HCT116 (cell line): ENCODE results near the gene PREP. TPM values are rescaled to one million over a fixed set of nuclear protein-coding genes. Genes with fewer than 3 reads are reported as not detected.

Experiments used
- ATAC-seq: fragments of 200-7000 bp; cut with Tn5 transposase; 2 replicates; pipeline ENCODE4 v1.9.1; 2020; ENCODE audit warnings: mild to moderate bottlenecking, moderate library complexity
- BruUV-seq: library from RNA; stranded (reverse); fragments of 400-500 nt; replicated peaks from 2 replicates; lab custom pipeline; 2021; lab: Mats Ljungman, UMichigan
- CTCF ChIA-PET: fragments of 300-600 bp; sonication (Branson Sonifier 250); formaldehyde crosslinking; loops from one replicate; lab custom pipeline; 2021; ENCODE audit warnings: antibody characterized with exemption; lab: Charles Lee
- POLR2A ChIA-PET: fragments of 300-600, 350-600 bp; sonication (Branson Sonifier 250); formaldehyde crosslinking; loops from one replicate; lab custom pipeline; 2021; ENCODE audit warnings: antibody characterized with exemption; lab: Charles Lee
- RAD21 ChIA-PET, 2 experiments: fragments of 300-600 bp; sonication (Branson Sonifier 250); formaldehyde crosslinking; loops; one replicate each; lab custom pipeline; 2023; ENCODE audit warnings: low total read pairs in 2 of 2; ENCODE audit not compliant: uncharacterized antibody in 2 of 2, unreplicated experiment in 2 of 2, low non-redundant PET in 1 of 2; lab: Charles Lee
- DNase-seq: peaks from one replicate; pipeline ENCODE4 v3.0.0-alpha.2; 2010; ENCODE audit warnings: low read depth, low spot score
- H2AFZ ChIP-seq: fragments of 200-600 bp; shearing (Covaris generic), sonication (generic); 2 replicates; pipeline ENCODE4 v1.6.1; 2017; ENCODE audit warnings: low read depth, mixed run types, mixed read lengths, antibody characterized with exemption, low read length; ENCODE audit not compliant: poor library complexity, severe bottlenecking
- H3K27ac ChIP-seq: 2 replicates; pipeline ENCODE4 v1.5.1; 2012; ENCODE audit warnings: low read depth, low read length
- H3K27me3 ChIP-seq: fragments of 200-600 bp; sonication (generic); 2 replicates; pipeline ENCODE4 v1.6.1; 2016; ENCODE audit warnings: mixed run types, low read length, mixed read lengths; ENCODE audit not compliant: insufficient read depth
- H3K36me3 ChIP-seq, 2 experiments: fragments of 200-500 bp in 1 of 2; fragments of 200-600 bp in 1 of 2; sonication (Bioruptor generic) in 1 of 2; sonication (generic) in 1 of 2; 2 replicates each; pipeline versions ENCODE4 v1.5.1 to v1.6.1; 2014 to 2016; ENCODE audit warnings: low read length in 2 of 2, inconsistent platforms in 1 of 2, mixed read lengths in 1 of 2, mixed run types in 1 of 2; ENCODE audit not compliant: insufficient read depth in 2 of 2, control insufficient read depth in 1 of 2
- H3K4me1 ChIP-seq, 2 experiments: fragments of 200-600 bp in 1 of 2; sonication (generic) in 1 of 2; 2 replicates each; pipeline versions ENCODE4 v1.5.1 to v1.6.1; 2012 to 2017; ENCODE audit warnings: low read length in 2 of 2, inconsistent platforms in 1 of 2, mild to moderate bottlenecking in 1 of 2, mixed read lengths in 1 of 2, mixed run types in 1 of 2, moderate library complexity in 1 of 2; ENCODE audit not compliant: insufficient read depth in 2 of 2, control insufficient read depth in 1 of 2
- H3K4me2 ChIP-seq: fragments of 200-600 bp; sonication (generic); 2 replicates; pipeline ENCODE4 v1.6.1; 2017; ENCODE audit warnings: mixed run types, low read length, mixed read lengths
- H3K4me3 ChIP-seq, 2 experiments: fragments of 200-600 bp in 1 of 2; sonication (generic) in 1 of 2; replicated peaks in 1 of 2; 2 replicates each; pipeline ENCODE4 v1.5.1; 2011 to 2016; ENCODE audit warnings: low read length in 2 of 2, control low read depth in 1 of 2, low read depth in 1 of 2, mild to moderate bottlenecking in 1 of 2, mixed read lengths in 1 of 2, mixed run types in 1 of 2
- H3K79me2 ChIP-seq: fragments of 200-600 bp; sonication (generic); 2 replicates; pipeline ENCODE4 v1.6.1; 2017; ENCODE audit warnings: mild to moderate bottlenecking, mixed run types, low read length, moderate library complexity, mixed read lengths; ENCODE audit not compliant: insufficient read depth
- H3K9ac ChIP-seq: fragments of 200-600 bp; sonication (generic); 2 replicates; pipeline ENCODE4 v1.6.1; 2016; ENCODE audit warnings: low read length, mixed read lengths
- H3K9me2 ChIP-seq: fragments of 200-600 bp; sonication (generic), shearing (Covaris generic); 2 replicates; pipeline ENCODE4 v1.6.1; 2017; ENCODE audit warnings: mixed run types, mild to moderate bottlenecking, moderate library complexity; ENCODE audit not compliant: insufficient read depth
- H3K9me3 ChIP-seq, 2 experiments: fragments of 200-500 bp in 1 of 2; fragments of 200-600 bp in 1 of 2; sonication (Bioruptor generic) in 1 of 2; sonication (generic) in 1 of 2; 2 replicates each; pipeline ENCODE4 v1.6.1; 2014 to 2017; ENCODE audit warnings: low read length in 2 of 2, mixed read lengths in 2 of 2, inconsistent platforms in 1 of 2, low read depth in 1 of 2, mild to moderate bottlenecking in 1 of 2, mixed run types in 1 of 2, moderate library complexity in 1 of 2; ENCODE audit not compliant: control insufficient read depth in 1 of 2, insufficient read depth in 1 of 2
- H4K20me1 ChIP-seq: fragments of 200-600 bp; sonication (generic), shearing (Covaris generic); 2 replicates; pipeline ENCODE4 v1.6.1; 2017; ENCODE audit warnings: mixed run types, mild to moderate bottlenecking, moderate library complexity; ENCODE audit not compliant: insufficient read depth
- ATF3 ChIP-seq: IDR thresholded peaks from 2 replicates; pipeline ENCODE4 v1.6.1; 2012
- CBX3 ChIP-seq: IDR thresholded peaks from 2 replicates; pipeline ENCODE4 v1.6.1; 2012; ENCODE audit warnings: low read depth
- CEBPB ChIP-seq: IDR thresholded peaks from 2 replicates; pipeline ENCODE4 v1.6.1; 2012; ENCODE audit warnings: low read depth
- EGR1 ChIP-seq: IDR thresholded peaks from 2 replicates; pipeline ENCODE4 v1.6.1; 2012; ENCODE audit warnings: low read depth
- EZH2 ChIP-seq: fragments of 200-600 bp; sonication (generic); IDR thresholded peaks from 2 replicates; pipeline ENCODE4 v1.6.1; 2017; ENCODE audit warnings: antibody characterized with exemption, mixed run types
- JUND ChIP-seq: IDR thresholded peaks from 2 replicates; pipeline ENCODE4 v1.6.1; 2012
- MAX ChIP-seq: IDR thresholded peaks from 2 replicates; pipeline ENCODE4 v1.6.1; 2012
- POLR2A ChIP-seq: IDR thresholded peaks from 2 replicates; pipeline ENCODE4 v1.7.0; 2011; ENCODE audit warnings: borderline replicate concordance; ENCODE audit not compliant: insufficient read depth, insufficient read length; ENCODE audit errors: extremely low read depth
- RAD21 ChIP-seq: IDR thresholded peaks from 2 replicates; pipeline ENCODE4 v1.6.1; 2012; ENCODE audit warnings: low read depth, mild to moderate bottlenecking
- REST ChIP-seq: IDR thresholded peaks from 2 replicates; pipeline ENCODE4 v1.6.1; 2012; ENCODE audit warnings: low read depth
- SIN3A ChIP-seq: IDR thresholded peaks from 2 replicates; pipeline ENCODE4 v1.6.1; 2012; ENCODE audit warnings: low read depth
- SP1 ChIP-seq: IDR thresholded peaks from 2 replicates; pipeline ENCODE4 v1.6.1; 2012; ENCODE audit warnings: low read depth
- TCF7L2 ChIP-seq: IDR thresholded peaks from 2 replicates; pipeline ENCODE4 v1.7.0; 2011; ENCODE audit warnings: borderline replicate concordance, inconsistent platforms; ENCODE audit not compliant: insufficient read depth, insufficient read length; ENCODE audit errors: extremely low read depth
- ZFX ChIP-seq: fragments of 450-650 bp; IDR thresholded peaks from 2 replicates; pipeline ENCODE4 v1.6.1; 2017
- intact Hi-C: fragments of 100-400 bp; cut with micrococcal nuclease; formaldehyde crosslinking; loops from 2 replicates; pipeline ENCODE4 v1.10.0; 2022
- total RNA-seq: library from RNA; stranded (reverse); gene quantifications from one replicate; pipeline ENCODE4 v1.2.1, GENCODE V29; 2021; ENCODE audit not compliant: unreplicated experiment
- TF ChIP-seq, protein P1 (sequence below): IDR thresholded peaks from 2 replicates; pipeline ENCODE4 v1.6.1; 2011; ENCODE audit warnings: mild to moderate bottlenecking, low read length, moderate library complexity; ENCODE audit not compliant: insufficient replicate concordance; ENCODE audit errors: extremely low read depth
- TF ChIP-seq, protein P2 (sequence below), 3 experiments: fragments of 200-600 bp in 1 of 3; sonication (generic) in 1 of 3; IDR thresholded peaks in 2 of 3; conservative IDR thresholded peaks in 1 of 3; 2 replicates each; pipeline ENCODE4 v1.5.1; 2012 to 2017; ENCODE audit warnings: low read depth in 2 of 3, low read length in 2 of 3, antibody characterized with exemption in 1 of 3, borderline replicate concordance in 1 of 3, control low read depth in 1 of 3, mild to moderate bottlenecking in 1 of 3, mixed read lengths in 1 of 3, mixed run types in 1 of 3, moderate library complexity in 1 of 3; ENCODE audit not compliant: insufficient read depth in 1 of 3

PREP gene
- total RNA-seq, 1 experiment from 2014 or later: 53.5 TPM

DNA sequence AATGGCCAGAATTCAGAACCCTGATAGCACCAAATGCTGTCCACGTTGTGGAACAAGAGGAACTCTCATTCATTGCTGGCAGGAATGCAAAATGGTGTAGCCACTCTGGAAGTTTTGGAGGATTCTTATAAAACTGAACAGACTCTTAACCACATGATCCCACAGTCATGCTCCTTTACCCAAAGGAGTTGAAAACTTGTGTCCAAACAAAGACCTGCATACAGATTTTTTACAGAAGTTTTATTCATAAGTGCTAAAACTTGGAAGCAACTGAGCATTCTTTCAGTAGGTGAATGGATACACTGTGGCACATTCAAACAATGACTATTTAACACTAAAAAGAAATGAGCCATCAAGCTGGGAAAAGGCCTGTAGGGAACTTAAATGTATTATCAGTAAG, 32.5 kb downstream of the PREP start (continued):
- TF ChIP-seq, protein P1, sequence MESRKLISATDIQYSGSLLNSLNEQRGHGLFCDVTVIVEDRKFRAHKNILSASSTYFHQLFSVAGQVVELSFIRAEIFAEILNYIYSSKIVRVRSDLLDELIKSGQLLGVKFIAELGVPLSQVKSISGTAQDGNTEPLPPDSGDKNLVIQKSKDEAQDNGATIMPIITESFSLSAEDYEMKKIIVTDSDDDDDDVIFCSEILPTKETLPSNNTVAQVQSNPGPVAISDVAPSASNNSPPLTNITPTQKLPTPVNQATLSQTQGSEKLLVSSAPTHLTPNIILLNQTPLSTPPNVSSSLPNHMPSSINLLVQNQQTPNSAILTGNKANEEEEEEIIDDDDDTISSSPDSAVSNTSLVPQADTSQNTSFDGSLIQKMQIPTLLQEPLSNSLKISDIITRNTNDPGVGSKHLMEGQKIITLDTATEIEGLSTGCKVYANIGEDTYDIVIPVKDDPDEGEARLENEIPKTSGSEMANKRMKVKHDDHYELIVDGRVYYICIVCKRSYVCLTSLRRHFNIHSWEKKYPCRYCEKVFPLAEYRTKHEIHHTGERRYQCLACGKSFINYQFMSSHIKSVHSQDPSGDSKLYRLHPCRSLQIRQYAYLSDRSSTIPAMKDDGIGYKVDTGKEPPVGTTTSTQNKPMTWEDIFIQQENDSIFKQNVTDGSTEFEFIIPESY: no peak

GRCh38 chr6:105369145-105369544, 33.7 kb downstream of the PREP start:
- Histone ChIP-seq H2AFZ (no peak overlapping the region), H3K9me2 (no peaks in the 10 kb centered on the region), H3K36me3 (peaks cover 4 to 16% of the 10 kb centered on the region in 2 experiments; a peak in 2 of 4 replicates), H3K4me2 (no peak overlapping the region), H3K4me1 (no peaks in the 10 kb centered on the region), H3K27me3 (no peaks in the 10 kb centered on the region), H3K79me2 (no peaks in the 10 kb centered on the region), H4K20me1 (no peaks in the 10 kb centered on the region), H3K27ac (no peak overlapping the region), H3K9me3 (no peaks in the 10 kb centered on the region), H3K4me3 (no peak overlapping the region), H3K9ac (no peak overlapping the region)
- ChIA-PET POLR2A (no interaction called here), RAD21 (no interaction called here), CTCF (no interaction called here)
- intact Hi-C loops: no loop called here
- no TSS peak for BruUV-seq
- ATAC-seq: no peak
- no peak for DNase-seq
- TF ChIP-seq CBX3: no peak
- no peak for TF ChIP-seq JUND
- TF ChIP-seq SP1: no peak
- TF ChIP-seq EZH2: no peak
- TF ChIP-seq, protein P1: no peak
- TF ChIP-seq ZFX: no peak
- TF ChIP-seq CEBPB: no peak
- TF ChIP-seq MAX: no peak
- TF ChIP-seq SIN3A: no peak
- TF ChIP-seq RAD21: no peak
- TF ChIP-seq TCF7L2: no peak
- no peak for TF ChIP-seq EGR1
- TF ChIP-seq, protein P2, sequence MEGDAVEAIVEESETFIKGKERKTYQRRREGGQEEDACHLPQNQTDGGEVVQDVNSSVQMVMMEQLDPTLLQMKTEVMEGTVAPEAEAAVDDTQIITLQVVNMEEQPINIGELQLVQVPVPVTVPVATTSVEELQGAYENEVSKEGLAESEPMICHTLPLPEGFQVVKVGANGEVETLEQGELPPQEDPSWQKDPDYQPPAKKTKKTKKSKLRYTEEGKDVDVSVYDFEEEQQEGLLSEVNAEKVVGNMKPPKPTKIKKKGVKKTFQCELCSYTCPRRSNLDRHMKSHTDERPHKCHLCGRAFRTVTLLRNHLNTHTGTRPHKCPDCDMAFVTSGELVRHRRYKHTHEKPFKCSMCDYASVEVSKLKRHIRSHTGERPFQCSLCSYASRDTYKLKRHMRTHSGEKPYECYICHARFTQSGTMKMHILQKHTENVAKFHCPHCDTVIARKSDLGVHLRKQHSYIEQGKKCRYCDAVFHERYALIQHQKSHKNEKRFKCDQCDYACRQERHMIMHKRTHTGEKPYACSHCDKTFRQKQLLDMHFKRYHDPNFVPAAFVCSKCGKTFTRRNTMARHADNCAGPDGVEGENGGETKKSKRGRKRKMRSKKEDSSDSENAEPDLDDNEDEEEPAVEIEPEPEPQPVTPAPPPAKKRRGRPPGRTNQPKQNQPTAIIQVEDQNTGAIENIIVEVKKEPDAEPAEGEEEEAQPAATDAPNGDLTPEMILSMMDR (IDR thresholded peaks at IDR 0.05 in 2 of 3, conservative IDR thresholded peaks at IDR 0.05 in 1 of 3; ENCODE audit: borderline replicate concordance in 1 of 3, insufficient read depth in 1 of 3, low read depth in 2 of 3, low read length in 2 of 3): no peak
- no peak for TF ChIP-seq REST
- no peak for TF ChIP-seq ATF3
- no peak for TF ChIP-seq POLR2A
